Ovary (tissue), 3 donors: ENCODE data around the gene PSME1.

ENCODE experiments used
- CTCF ChIP-seq, 3 donors: fragments of 450-650 bp in 2 of 3; fragments of 200-600 bp in 1 of 3; IDR thresholded peaks; one replicate each; pipeline versions ENCODE4 v1.5.1 to v1.8.0; 2016 to 2022; ENCODE audit warnings: antibody characterized with exemption in 3 of 3, mild to moderate bottlenecking in 1 of 3
- EP300 ChIP-seq: sonication (generic); formaldehyde crosslinking; IDR thresholded peaks from one replicate; pipeline ENCODE4 v1.6.1; 2017; ENCODE audit warnings: antibody characterized with exemption
- donor health status: DM: no; HTN: no; CAD: no.

- TF ChIP-seq EP300 (no peak), CTCF (IDR thresholded peaks at IDR 0.05) (no peak)
Observed at GRCh38 chr14:24122898-24123297, 13.1 kb upstream of the PSME1 start.
